HEK293 (cell line): ENCODE results near the gene CACNA2D3.

Experiments used
- CTCF ChIA-PET: fragments of 350-600 bp; formaldehyde crosslinking; extraction: SDS; loops from one replicate; lab custom pipeline; 2021; ENCODE audit warnings: antibody characterized with exemption; lab: Yijun Ruan, JAX
- POLR2A ChIA-PET: fragments of 300-600 bp; formaldehyde crosslinking; extraction: SDS; loops from one replicate; lab custom pipeline; 2020; ENCODE audit warnings: antibody characterized with exemption, inconsistent platforms; lab: Yijun Ruan, JAX
- H3K27ac ChIP-seq: fragments of 200-500 bp; sonication (Bioruptor generic); 2 replicates; pipeline ENCODE4 v1.5.1; 2014; ENCODE audit warnings: low read depth, low read length, control low read depth, inconsistent platforms; ENCODE audit errors: extremely low read depth
- H3K36me3 ChIP-seq, 2 experiments: fragments of 200-500 bp in 1 of 2; sonication (Bioruptor generic) in 1 of 2; 1 replicate in 1 of 2; 2 replicates in 1 of 2; pipeline ENCODE4 v1.5.1; 2014 to 2017; ENCODE audit warnings: inconsistent platforms in 2 of 2, low read length in 2 of 2; ENCODE audit not compliant: control insufficient read depth in 2 of 2, insufficient read depth in 1 of 2
- H3K4me1 ChIP-seq: fragments of 200-500 bp; sonication (Bioruptor generic); 2 replicates; pipeline ENCODE4 v1.5.1; 2014; ENCODE audit warnings: mild to moderate bottlenecking, low read length, inconsistent platforms; ENCODE audit not compliant: control insufficient read depth, insufficient read depth
- H3K4me3 ChIP-seq: 2 replicates; pipeline ENCODE4 v1.5.1; 2011; ENCODE audit warnings: low read depth, mild to moderate bottlenecking, control low read depth, low read length, moderate library complexity
- H3K9me3 ChIP-seq: fragments of 200-500 bp; sonication (Bioruptor generic); 2 replicates; pipeline ENCODE4 v1.5.1; 2014; ENCODE audit warnings: low read depth, low read length, inconsistent platforms; ENCODE audit not compliant: control insufficient read depth, insufficient read depth
- GLI2 ChIP-seq: fragments of 450-650 bp; formaldehyde crosslinking; IDR thresholded peaks from 2 replicates; pipeline ENCODE4; 2017; ENCODE audit warnings: missing biosample characterization, missing genetic modification characterization, low read depth, borderline replicate concordance
- GLI4 ChIP-seq: fragments of 450-650 bp; formaldehyde crosslinking; IDR thresholded peaks from 2 replicates; pipeline ENCODE4 v1.5.1; 2016; ENCODE audit warnings: missing biosample characterization, missing genetic modification characterization
- HIC1 ChIP-seq: fragments of 450-650 bp; formaldehyde crosslinking; IDR thresholded peaks from 2 replicates; pipeline ENCODE4 v1.5.1; 2016; ENCODE audit warnings: missing biosample characterization, missing genetic modification characterization
- PRDM1 ChIP-seq: fragments of 450-650 bp; formaldehyde crosslinking; IDR thresholded peaks from 2 replicates; pipeline ENCODE4; 2016; ENCODE audit warnings: missing biosample characterization, missing genetic modification characterization
- PRDM6 ChIP-seq: fragments of 450-650 bp; formaldehyde crosslinking; IDR thresholded peaks from 2 replicates; pipeline ENCODE4 v1.5.1; 2017; ENCODE audit warnings: missing biosample characterization, missing genetic modification characterization
- SALL2 ChIP-seq: fragments of 450-650 bp; formaldehyde crosslinking; IDR thresholded peaks from 2 replicates; pipeline ENCODE4 v1.5.0; 2017; ENCODE audit warnings: missing biosample characterization, mild to moderate bottlenecking, missing genetic modification characterization, borderline replicate concordance
- ZBTB8A ChIP-seq: fragments of 450-650 bp; formaldehyde crosslinking; IDR thresholded peaks from 2 replicates; pipeline ENCODE4 v1.5.1; 2016; ENCODE audit warnings: missing biosample characterization, missing genetic modification characterization
- ZNF174 ChIP-seq: fragments of 450-650 bp; formaldehyde crosslinking; IDR thresholded peaks from 2 replicates; pipeline ENCODE4 v1.5.0; 2017; ENCODE audit warnings: missing biosample characterization, mild to moderate bottlenecking, missing genetic modification characterization
- ZNF175 ChIP-seq: fragments of 450-650 bp; formaldehyde crosslinking; IDR thresholded peaks from 2 replicates; pipeline ENCODE4 v1.5.1; 2016; ENCODE audit warnings: missing biosample characterization, missing genetic modification characterization
- ZNF214 ChIP-seq: fragments of 450-650 bp; formaldehyde crosslinking; IDR thresholded peaks from 2 replicates; pipeline ENCODE4 v1.5.1; 2017; ENCODE audit warnings: missing biosample characterization, mild to moderate bottlenecking, missing genetic modification characterization, borderline replicate concordance
- ZNF280C ChIP-seq: fragments of 450-650 bp; formaldehyde crosslinking; IDR thresholded peaks from 2 replicates; pipeline ENCODE4 v1.5.1; 2016; ENCODE audit warnings: missing biosample characterization, missing genetic modification characterization
- ZNF404 ChIP-seq: fragments of 450-650 bp; formaldehyde crosslinking; IDR thresholded peaks from 2 replicates; pipeline ENCODE4 v1.5.1; 2017; ENCODE audit warnings: missing biosample characterization, missing genetic modification characterization
- ZNF488 ChIP-seq: fragments of 450-650 bp; formaldehyde crosslinking; IDR thresholded peaks from 2 replicates; pipeline ENCODE4 v1.5.1; 2016; ENCODE audit warnings: missing biosample characterization, missing genetic modification characterization
- ZNF513 ChIP-seq: fragments of 450-650 bp; IDR thresholded peaks from 2 replicates; pipeline ENCODE4 v1.5.1; 2018; ENCODE audit warnings: missing biosample characterization, missing genetic modification characterization
- ZNF561 ChIP-seq: fragments of 450-650 bp; IDR thresholded peaks from 2 replicates; pipeline ENCODE4 v1.5.1; 2018; ENCODE audit warnings: missing biosample characterization, missing genetic modification characterization, borderline replicate concordance
- ZNF776 ChIP-seq: fragments of 450-650 bp; formaldehyde crosslinking; IDR thresholded peaks from 2 replicates; pipeline ENCODE4 v1.5.0; 2017; ENCODE audit warnings: missing biosample characterization, missing genetic modification characterization, borderline replicate concordance

Gene CACNA2D3

GRCh38 chr3:54313418-54313817, 191.1 kb downstream of the CACNA2D3 start:
- Histone ChIP-seq H3K4me3 (no peak overlapping the region), H3K27ac (no peak overlapping the region), H3K36me3 (no peaks in the 10 kb centered on the region), H3K9me3 (no peaks in the 10 kb centered on the region), H3K4me1 (no peaks in the 10 kb centered on the region)
- TF ChIP-seq PRDM6 (tag by site-specific recombination) (no peak), ZNF174 (tag by site-specific recombination) (no peak)
- POLR2A ChIA-PET, result no interaction called here
- CTCF ChIA-PET, result no interaction called here

- Histone ChIP-seq H3K9me3 (no peaks in the 10 kb centered on the region), H3K4me1 (no peaks in the 10 kb centered on the region), H3K4me3 (no peak overlapping the region), H3K36me3 (no peaks in the 10 kb centered on the region), H3K27ac (no peak overlapping the region)
- TF ChIP-seq ZNF488 (tag by site-specific recombination) (no peak), PRDM1 (no peak), ZNF280C (tag by site-specific recombination) (no peak), ZNF776 (tag by site-specific recombination) (no peak), GLI2 (tag by site-specific recombination) (no peak), ZNF513 (tag by site-specific recombination) (no peak), ZNF214 (tag by site-specific recombination) (no peak), ZBTB8A (tag by site-specific recombination) (no peak), ZNF175 (tag by site-specific recombination) (no peak), ZNF404 (no peak), GLI4 (tag by site-specific recombination) (no peak), SALL2 (no peak), ZNF561 (tag by site-specific recombination) (no peak), HIC1 (tag by site-specific recombination) (no peak)
- POLR2A ChIA-PET, result no interaction called here
- CTCF ChIA-PET, result no interaction called here
These were observed 199.2 kb downstream of the CACNA2D3 start for GRCh38 chr3:54321520-54321919.
